ENCODE measurements around the gene RABGAP1.

Gene RABGAP1

GRCh38 chr9:122940454-122940748 lies 419 bp upstream of the RABGAP1 start:
- no peak for DNase-seq (ENCODE audit: insufficient read length, low spot score)
- no peak for FAIRE-seq
- no peak for TF ChIP-seq POU2F2 (IDR thresholded peaks at IDR 0.05; ENCODE audit: low read depth, low read length)
- no peak for TF ChIP-seq SPI1 (IDR thresholded peaks at IDR 0.05; ENCODE audit: low read depth, low read length)
- no peak for TF ChIP-seq POLR2AphosphoS5 (IDR thresholded peaks at IDR 0.05; ENCODE audit: low read depth, low read length)
- TF ChIP-seq POLR2A (IDR thresholded peaks at IDR 0.05; ENCODE audit: low read depth, low read length): no peak

GRCh38 chr9:122941582-122942234 lies 888 bp downstream of the RABGAP1 start:
- DNase-seq (ENCODE audit: insufficient read length, low spot score) (no peak), FAIRE-seq (peak; percentile 71)
- TF ChIP-seq POLR2A (IDR thresholded peaks at IDR 0.05; ENCODE audit: low read depth, low read length) (no peak), PAX5 (IDR thresholded peaks at IDR 0.05; ENCODE audit: insufficient read depth, low read length, severe bottlenecking) (no peak), TAF1 (IDR thresholded peaks at IDR 0.05; ENCODE audit: low read depth, low read length) (no peak), POU2F2 (IDR thresholded peaks at IDR 0.05; ENCODE audit: low read depth, low read length) (no peak), SPI1 (IDR thresholded peaks at IDR 0.05; ENCODE audit: low read depth, low read length) (no peak), POLR2AphosphoS5 (IDR thresholded peaks at IDR 0.05; ENCODE audit: low read depth, low read length) (no peak)

- TF ChIP-seq POLR2A (IDR thresholded peaks at IDR 0.05; ENCODE audit: low read depth, low read length) (no peak), POU2F2 (IDR thresholded peaks at IDR 0.05; ENCODE audit: low read depth, low read length) (no peak), TAF1 (IDR thresholded peaks at IDR 0.05; ENCODE audit: low read depth, low read length) (no peak)
- DNase-seq (ENCODE audit: insufficient read length, low spot score) (no peak), FAIRE-seq (no peak)
These were observed 4.4 kb downstream of the RABGAP1 start for GRCh38 chr9:122944960-122945888.

GRCh38 chr9:122946461-122947005 lies 5.7 kb downstream of the RABGAP1 start:
- TF ChIP-seq TAF1 (IDR thresholded peaks at IDR 0.05; ENCODE audit: low read depth, low read length) (no peak), POU2F2 (IDR thresholded peaks at IDR 0.05; ENCODE audit: low read depth, low read length) (no peak), POLR2A (IDR thresholded peaks at IDR 0.05; ENCODE audit: low read depth, low read length) (no peak), PAX5 (IDR thresholded peaks at IDR 0.05; ENCODE audit: insufficient read depth, low read length, severe bottlenecking) (no peak), SPI1 (IDR thresholded peaks at IDR 0.05; ENCODE audit: low read depth, low read length) (no peak), POLR2AphosphoS5 (IDR thresholded peaks at IDR 0.05; ENCODE audit: low read depth, low read length) (no peak)
- FAIRE-seq: no peak

GRCh38 chr9:122948313-122948712 lies 7.5 kb downstream of the RABGAP1 start:
- FAIRE-seq: no peak
- TF ChIP-seq POLR2A (IDR thresholded peaks at IDR 0.05; ENCODE audit: low read depth, low read length): no peak
- TF ChIP-seq TAF1 (IDR thresholded peaks at IDR 0.05; ENCODE audit: low read depth, low read length): no peak
- TF ChIP-seq POLR2AphosphoS5 (IDR thresholded peaks at IDR 0.05; ENCODE audit: low read depth, low read length): no peak
- no peak for TF ChIP-seq PAX5 (IDR thresholded peaks at IDR 0.05; ENCODE audit: insufficient read depth, low read length, severe bottlenecking)
- TF ChIP-seq SPI1 (IDR thresholded peaks at IDR 0.05; ENCODE audit: low read depth, low read length): no peak
- TF ChIP-seq POU2F2 (IDR thresholded peaks at IDR 0.05; ENCODE audit: low read depth, low read length): no peak
- no peak for DNase-seq (ENCODE audit: insufficient read length, low spot score)

More at GRCh38 chr9:122946461-122947005, 5.7 kb downstream of the RABGAP1 start:
- DNase-seq (ENCODE audit: insufficient read length, low spot score): no peak

GRCh38 chr9:122949696-122950095 lies 8.9 kb downstream of the RABGAP1 start:
- DNase-seq (ENCODE audit: insufficient read length, low spot score) (no peak), FAIRE-seq (no peak)
- TF ChIP-seq TAF1 (IDR thresholded peaks at IDR 0.05; ENCODE audit: low read depth, low read length) (no peak), POU2F2 (IDR thresholded peaks at IDR 0.05; ENCODE audit: low read depth, low read length) (no peak), POLR2A (IDR thresholded peaks at IDR 0.05; ENCODE audit: low read depth, low read length) (no peak), POLR2AphosphoS5 (IDR thresholded peaks at IDR 0.05; ENCODE audit: low read depth, low read length) (no peak), SPI1 (IDR thresholded peaks at IDR 0.05; ENCODE audit: low read depth, low read length) (no peak), PAX5 (IDR thresholded peaks at IDR 0.05; ENCODE audit: insufficient read depth, low read length, severe bottlenecking) (no peak)

- FAIRE-seq (no peak), DNase-seq (ENCODE audit: insufficient read length, low spot score) (no peak)
- TF ChIP-seq POLR2A (IDR thresholded peaks at IDR 0.05; ENCODE audit: low read depth, low read length) (no peak), POLR2AphosphoS5 (IDR thresholded peaks at IDR 0.05; ENCODE audit: low read depth, low read length) (no peak), SPI1 (IDR thresholded peaks at IDR 0.05; ENCODE audit: low read depth, low read length) (no peak), TAF1 (IDR thresholded peaks at IDR 0.05; ENCODE audit: low read depth, low read length) (no peak), POU2F2 (IDR thresholded peaks at IDR 0.05; ENCODE audit: low read depth, low read length) (no peak), PAX5 (IDR thresholded peaks at IDR 0.05; ENCODE audit: insufficient read depth, low read length, severe bottlenecking) (no peak)
These were observed 9.4 kb downstream of the RABGAP1 start for GRCh38 chr9:122950263-122950662.

GRCh38 chr9:122951056-122951455 lies 10.2 kb downstream of the RABGAP1 start:
- DNase-seq (ENCODE audit: insufficient read length, low spot score): no peak
- TF ChIP-seq POU2F2 (IDR thresholded peaks at IDR 0.05; ENCODE audit: low read depth, low read length) (no peak), TAF1 (IDR thresholded peaks at IDR 0.05; ENCODE audit: low read depth, low read length) (no peak), PAX5 (IDR thresholded peaks at IDR 0.05; ENCODE audit: insufficient read depth, low read length, severe bottlenecking) (no peak), SPI1 (IDR thresholded peaks at IDR 0.05; ENCODE audit: low read depth, low read length) (no peak), POLR2A (IDR thresholded peaks at IDR 0.05; ENCODE audit: low read depth, low read length) (no peak), POLR2AphosphoS5 (IDR thresholded peaks at IDR 0.05; ENCODE audit: low read depth, low read length) (no peak)
- FAIRE-seq: peak; percentile 40

- FAIRE-seq (no peak), DNase-seq (ENCODE audit: insufficient read length, low spot score) (no peak)
- TF ChIP-seq PAX5 (IDR thresholded peaks at IDR 0.05; ENCODE audit: insufficient read depth, low read length, severe bottlenecking) (no peak), TAF1 (IDR thresholded peaks at IDR 0.05; ENCODE audit: low read depth, low read length) (no peak), POLR2A (IDR thresholded peaks at IDR 0.05; ENCODE audit: low read depth, low read length) (no peak), POLR2AphosphoS5 (IDR thresholded peaks at IDR 0.05; ENCODE audit: low read depth, low read length) (no peak), POU2F2 (IDR thresholded peaks at IDR 0.05; ENCODE audit: low read depth, low read length) (no peak), SPI1 (IDR thresholded peaks at IDR 0.05; ENCODE audit: low read depth, low read length) (no peak)
These were observed 13.5 kb downstream of the RABGAP1 start for GRCh38 chr9:122954253-122954691.

Measured in GM12891 (cell line).